ENCODE measurements around the gene RTEL1.

DNA sequence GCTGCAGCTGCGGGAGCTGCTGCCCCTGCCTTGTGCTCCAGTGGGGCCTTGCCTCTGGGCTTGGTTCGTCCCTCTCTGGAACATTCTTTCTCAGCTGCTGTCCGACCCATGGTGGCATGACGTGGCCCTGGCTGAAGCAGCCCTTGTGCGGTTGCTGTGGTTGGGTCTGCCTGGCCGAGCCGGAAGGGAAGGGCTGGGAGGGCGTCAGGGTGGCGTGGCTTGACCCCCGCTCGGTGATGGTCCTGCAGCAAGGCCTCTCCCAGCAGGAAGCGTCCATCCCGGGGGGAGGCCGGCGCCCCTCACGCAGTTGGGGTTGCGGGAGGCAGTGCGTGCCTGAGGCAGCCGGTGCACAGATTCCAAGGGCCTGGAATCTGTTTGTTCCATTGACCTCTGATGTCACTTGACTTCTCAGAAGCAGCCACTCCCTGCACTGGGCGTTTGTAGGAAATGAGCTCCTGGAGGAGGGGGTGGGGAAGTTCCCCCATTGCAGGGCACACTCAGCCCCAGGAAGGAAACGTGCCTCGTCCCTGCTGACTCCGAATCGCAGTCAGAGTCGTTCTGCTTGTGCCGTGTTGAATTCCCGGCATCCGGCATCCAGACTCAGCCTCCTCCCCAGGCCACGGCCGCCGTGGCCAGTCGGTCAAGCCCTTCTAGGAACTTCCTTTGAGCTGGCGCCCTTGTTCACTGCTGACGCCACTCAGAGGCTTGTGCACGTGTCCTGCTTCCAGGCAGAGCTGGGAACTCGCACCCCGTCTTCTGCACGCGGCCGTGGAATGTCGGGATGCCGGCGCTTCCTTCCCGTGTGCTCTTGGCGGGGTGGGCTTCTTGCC lies 28.6 kb downstream of the RTEL1 start:
- TF ChIP-seq, protein P1, sequence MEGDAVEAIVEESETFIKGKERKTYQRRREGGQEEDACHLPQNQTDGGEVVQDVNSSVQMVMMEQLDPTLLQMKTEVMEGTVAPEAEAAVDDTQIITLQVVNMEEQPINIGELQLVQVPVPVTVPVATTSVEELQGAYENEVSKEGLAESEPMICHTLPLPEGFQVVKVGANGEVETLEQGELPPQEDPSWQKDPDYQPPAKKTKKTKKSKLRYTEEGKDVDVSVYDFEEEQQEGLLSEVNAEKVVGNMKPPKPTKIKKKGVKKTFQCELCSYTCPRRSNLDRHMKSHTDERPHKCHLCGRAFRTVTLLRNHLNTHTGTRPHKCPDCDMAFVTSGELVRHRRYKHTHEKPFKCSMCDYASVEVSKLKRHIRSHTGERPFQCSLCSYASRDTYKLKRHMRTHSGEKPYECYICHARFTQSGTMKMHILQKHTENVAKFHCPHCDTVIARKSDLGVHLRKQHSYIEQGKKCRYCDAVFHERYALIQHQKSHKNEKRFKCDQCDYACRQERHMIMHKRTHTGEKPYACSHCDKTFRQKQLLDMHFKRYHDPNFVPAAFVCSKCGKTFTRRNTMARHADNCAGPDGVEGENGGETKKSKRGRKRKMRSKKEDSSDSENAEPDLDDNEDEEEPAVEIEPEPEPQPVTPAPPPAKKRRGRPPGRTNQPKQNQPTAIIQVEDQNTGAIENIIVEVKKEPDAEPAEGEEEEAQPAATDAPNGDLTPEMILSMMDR (IDR thresholded peaks at IDR 0.05): no peak
- no peak for TF ChIP-seq POLR2A (IDR thresholded peaks at IDR 0.05)

Measured in body of pancreas (tissue), 4 donors.